Fibroblast of villous mesenchyme (primary cell): Measurements from ENCODE around the gene CFAP46. TPM values are rescaled to one million over a fixed set of nuclear protein-coding genes. Genes with fewer than 3 reads are reported as not detected.

Experiments used
- DNase-seq: peaks from one replicate; pipeline ENCODE4 v3.0.0-alpha.2; 2010; ENCODE audit warnings: low read depth
- H3K4me3 ChIP-seq: 2 replicates; pipeline ENCODE4 v1.5.1; 2011; ENCODE audit warnings: low read depth, mild to moderate bottlenecking, low read length
- CTCF ChIP-seq: IDR thresholded peaks from 2 replicates; pipeline ENCODE4 v1.5.1; 2012; ENCODE audit warnings: low read depth, mild to moderate bottlenecking, low read length; ENCODE audit not compliant: insufficient read depth
- total RNA-seq: library from RNA; depleted of rRNA; stranded (reverse); fragments of >200 nt; gene quantifications from 2 replicates; pipeline ENCODE4 v1.2.3, GENCODE V29; 2012

CFAP46 gene
- total RNA-seq, 1 donor = under 0.01 TPM

GRCh38 chr10:132868995-132869394, 73.4 kb downstream of the CFAP46 start:
- H3K4me3 ChIP-seq = no peak overlapping the region
- DNase-seq = no peak
- no peak for TF ChIP-seq CTCF

GRCh38 chr10:132867801-132868644, 74.3 kb downstream of the CFAP46 start:
- TF ChIP-seq CTCF = no peak
- DNase-seq = no peak
- no peak overlapping the region for H3K4me3 ChIP-seq

- no peak for DNase-seq
- no peak for TF ChIP-seq CTCF
- H3K4me3 ChIP-seq = no peak overlapping the region
Observed at GRCh38 chr10:132866601-132867381, 75.6 kb downstream of the CFAP46 start.

- no peak for TF ChIP-seq CTCF
- no peak overlapping the region for H3K4me3 ChIP-seq
- no peak for DNase-seq
Observed at GRCh38 chr10:132865851-132866600, 76.3 kb downstream of the CFAP46 start.

GRCh38 chr10:132865171-132865631, 77.2 kb downstream of the CFAP46 start:
- TF ChIP-seq CTCF = no peak
- no peak overlapping the region for H3K4me3 ChIP-seq
- DNase-seq = no peak
